Vagina (tissue), 2 donors: Measurements from ENCODE around the gene ZNF791.

ENCODE experiments used
- CTCF ChIP-seq, 3 experiments: fragments of 450-650 bp in 2 of 3; fragments of 200-600 bp in 1 of 3; sonication (generic) in 1 of 3; IDR thresholded peaks; one replicate each; pipeline ENCODE4 v1.5.1; 2017 to 2019; ENCODE audit warnings: antibody characterized with exemption in 3 of 3, mild to moderate bottlenecking in 2 of 3, moderate library complexity in 2 of 3
- POLR2A ChIP-seq, 2 donors: fragments of 450-650 bp; IDR thresholded peaks; one replicate each; pipeline ENCODE4 v1.6.1; 2017; ENCODE audit warnings: antibody characterized with exemption in 2 of 2, mild to moderate bottlenecking in 2 of 2, moderate library complexity in 2 of 2
- POLR2AphosphoS5 ChIP-seq, 2 donors: sonication (generic); formaldehyde crosslinking; IDR thresholded peaks; one replicate each; pipeline ENCODE4 v1.9.0; 2017; ENCODE audit warnings: antibody characterized with exemption in 2 of 2, mild to moderate bottlenecking in 2 of 2, low read depth in 1 of 2; ENCODE audit not compliant: insufficient read depth in 1 of 2

GRCh38 chr19:12639901-12640613 is 29.3 kb downstream of the ZNF791 start:
- peak; percentile 27 to 45 (median 39) for TF ChIP-seq CTCF (IDR thresholded peaks at IDR 0.05)
- no peak for TF ChIP-seq POLR2A (IDR thresholded peaks at IDR 0.05)
- TF ChIP-seq POLR2AphosphoS5 (IDR thresholded peaks at IDR 0.05; ENCODE audit: insufficient read depth in 1 of 2, low read depth in 1 of 2): peak in 1 of 2 donors; percentile 16
